ENCODE results near the gene GGCX.
A peak's percentile ranks its signal among the peaks of the same experiment; 100 is the strongest.

Gene GGCX

DNA sequence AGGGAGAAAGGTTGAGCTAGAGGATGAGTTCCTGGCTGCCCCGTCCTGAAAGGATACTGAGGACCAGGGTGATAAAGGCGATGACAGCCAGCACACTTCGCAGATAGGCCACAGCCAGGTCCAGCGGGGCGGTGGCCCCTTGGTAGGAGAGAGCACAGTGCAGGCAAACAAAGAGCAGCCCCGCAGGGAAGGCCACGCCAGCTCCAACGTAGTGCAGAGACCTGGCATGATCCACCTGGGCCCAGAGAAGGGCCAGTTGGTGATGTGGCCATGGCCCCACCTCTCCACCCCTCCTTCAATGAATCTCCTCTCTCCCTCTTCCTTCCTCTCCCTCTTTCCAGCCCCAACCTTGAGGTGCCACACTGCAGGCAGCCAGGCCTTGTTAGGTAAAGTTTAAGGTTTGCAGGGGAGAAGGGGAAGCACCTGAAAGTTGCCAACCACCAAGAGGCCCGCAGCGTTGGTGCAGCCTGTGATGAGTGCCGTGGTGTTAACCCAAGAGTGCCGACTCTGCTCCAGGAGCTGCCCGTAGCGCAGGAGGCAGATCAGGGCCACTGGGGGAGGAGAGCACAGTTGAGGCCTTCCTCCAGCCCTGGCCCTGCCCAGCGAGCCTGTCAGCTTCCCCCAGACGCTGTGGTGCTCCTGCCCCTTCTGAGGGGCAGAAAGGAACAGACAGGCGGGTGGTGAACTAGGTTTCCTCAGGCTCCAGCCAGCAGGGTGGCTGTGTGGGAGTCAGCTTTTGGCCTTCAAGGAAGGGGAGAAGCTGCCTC is 38.4 kb upstream of the GGCX start:
- no peak overlapping the region for H3K4me3 ChIP-seq (ENCODE audit: low read depth in 1 of 2, low read length in 2 of 2)
- H3K9ac ChIP-seq (ENCODE audit: low read depth, low read length) = no peak overlapping the region
- H3K27ac ChIP-seq (ENCODE audit: low read length) = no peak overlapping the region
- no peak overlapping the region for H3K4me2 ChIP-seq (ENCODE audit: insufficient read depth, low read length)
- H3K4me1 ChIP-seq (ENCODE audit: insufficient read depth, low read length) = peaks cover 37% of the 10 kb centered on the region
- peaks cover 20% of the 10 kb centered on the region for H4K20me1 ChIP-seq (ENCODE audit: insufficient read depth, low read length)
- no peak for TF ChIP-seq EZH2 (IDR thresholded peaks at IDR 0.05; ENCODE audit: borderline replicate concordance, low read depth, low read length, severe bottlenecking)
- TF ChIP-seq, protein P1, sequence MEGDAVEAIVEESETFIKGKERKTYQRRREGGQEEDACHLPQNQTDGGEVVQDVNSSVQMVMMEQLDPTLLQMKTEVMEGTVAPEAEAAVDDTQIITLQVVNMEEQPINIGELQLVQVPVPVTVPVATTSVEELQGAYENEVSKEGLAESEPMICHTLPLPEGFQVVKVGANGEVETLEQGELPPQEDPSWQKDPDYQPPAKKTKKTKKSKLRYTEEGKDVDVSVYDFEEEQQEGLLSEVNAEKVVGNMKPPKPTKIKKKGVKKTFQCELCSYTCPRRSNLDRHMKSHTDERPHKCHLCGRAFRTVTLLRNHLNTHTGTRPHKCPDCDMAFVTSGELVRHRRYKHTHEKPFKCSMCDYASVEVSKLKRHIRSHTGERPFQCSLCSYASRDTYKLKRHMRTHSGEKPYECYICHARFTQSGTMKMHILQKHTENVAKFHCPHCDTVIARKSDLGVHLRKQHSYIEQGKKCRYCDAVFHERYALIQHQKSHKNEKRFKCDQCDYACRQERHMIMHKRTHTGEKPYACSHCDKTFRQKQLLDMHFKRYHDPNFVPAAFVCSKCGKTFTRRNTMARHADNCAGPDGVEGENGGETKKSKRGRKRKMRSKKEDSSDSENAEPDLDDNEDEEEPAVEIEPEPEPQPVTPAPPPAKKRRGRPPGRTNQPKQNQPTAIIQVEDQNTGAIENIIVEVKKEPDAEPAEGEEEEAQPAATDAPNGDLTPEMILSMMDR (IDR thresholded peaks at IDR 0.05; ENCODE audit: borderline replicate concordance, extremely low read depth, low read length, poor library complexity, severe bottlenecking) = no peak
- no peak overlapping the region for H2AFZ ChIP-seq (ENCODE audit: low read depth, low read length)
- peaks cover 21% of the 10 kb centered on the region for H3K36me3 ChIP-seq (ENCODE audit: insufficient read depth, low read length)
- peaks cover 28% of the 10 kb centered on the region for H3K79me2 ChIP-seq (ENCODE audit: insufficient read depth, low read length)
- DNase-seq (no peak), ATAC-seq (ENCODE audit: insufficient read depth, low read depth) (no peak)
- H3K27me3 ChIP-seq (ENCODE audit: insufficient read depth, low read length, poor library complexity) = peaks cover 10% of the 10 kb centered on the region
- H3K9me3 ChIP-seq (ENCODE audit: insufficient read depth, low read length, severe bottlenecking) = no peaks in the 10 kb centered on the region

- DNase-seq = no peak
- no peak for ATAC-seq (ENCODE audit: insufficient read depth, low read depth)
- H2AFZ ChIP-seq (ENCODE audit: low read depth, low read length) = no peak overlapping the region
- peaks cover 21% of the 10 kb centered on the region for H3K36me3 ChIP-seq (ENCODE audit: insufficient read depth, low read length)
- peaks cover 18% of the 10 kb centered on the region for H4K20me1 ChIP-seq (ENCODE audit: insufficient read depth, low read length)
- peaks cover 33% of the 10 kb centered on the region for H3K79me2 ChIP-seq (ENCODE audit: insufficient read depth, low read length)
- H3K27me3 ChIP-seq (ENCODE audit: insufficient read depth, low read length, poor library complexity) = peaks cover 10% of the 10 kb centered on the region
- no peak overlapping the region for H3K27ac ChIP-seq (ENCODE audit: low read length)
- H3K9me3 ChIP-seq (ENCODE audit: insufficient read depth, low read length, severe bottlenecking) = no peaks in the 10 kb centered on the region
- no peak overlapping the region for H3K4me3 ChIP-seq (ENCODE audit: low read depth in 1 of 2, low read length in 2 of 2)
- H3K4me2 ChIP-seq (ENCODE audit: insufficient read depth, low read length) = no peak overlapping the region
- H3K4me1 ChIP-seq (ENCODE audit: insufficient read depth, low read length) = peaks cover 45% of the 10 kb centered on the region
- TF ChIP-seq, protein P1 (IDR thresholded peaks at IDR 0.05; ENCODE audit: borderline replicate concordance, extremely low read depth, low read length, poor library complexity, severe bottlenecking) = no peak
- TF ChIP-seq EZH2 (IDR thresholded peaks at IDR 0.05; ENCODE audit: borderline replicate concordance, low read depth, low read length, severe bottlenecking) = no peak
- H3K9ac ChIP-seq (ENCODE audit: low read depth, low read length) = no peak overlapping the region
Observed at GRCh38 chr2:85598594-85599340, 37.5 kb upstream of the GGCX start.

DNA sequence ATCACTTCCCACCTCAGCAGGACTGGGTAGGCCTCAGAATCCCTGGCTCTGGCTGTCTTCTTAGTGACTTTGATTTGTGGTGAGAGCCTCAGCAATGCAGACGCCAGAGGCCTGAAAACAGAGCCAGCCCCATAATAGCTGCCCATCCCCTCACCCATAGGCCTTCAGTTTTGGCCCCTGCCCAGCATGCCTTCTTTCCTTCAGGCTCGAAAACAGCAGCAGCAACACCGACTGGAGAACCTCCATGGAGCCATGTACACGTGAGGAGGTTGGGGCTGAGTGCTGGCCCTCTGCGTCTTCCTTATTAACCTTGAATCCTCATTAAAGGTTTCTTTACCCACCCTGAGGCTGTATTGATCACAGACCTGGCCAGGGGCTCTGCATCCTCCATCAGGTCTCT is 35.9 kb upstream of the GGCX start:
- peaks cover 18% of the 10 kb centered on the region for H4K20me1 ChIP-seq (ENCODE audit: insufficient read depth, low read length)
- no peaks in the 10 kb centered on the region for H3K9me3 ChIP-seq (ENCODE audit: insufficient read depth, low read length, severe bottlenecking)
- ATAC-seq (ENCODE audit: insufficient read depth, low read depth) = no peak
- H3K27ac ChIP-seq (ENCODE audit: low read length) = no peak overlapping the region
- peaks cover 33% of the 10 kb centered on the region for H3K79me2 ChIP-seq (ENCODE audit: insufficient read depth, low read length)
- peak overlapping the region; percentile 81 for H3K4me2 ChIP-seq (ENCODE audit: insufficient read depth, low read length)
- no peaks in the 10 kb centered on the region for H3K27me3 ChIP-seq (ENCODE audit: insufficient read depth, low read length, poor library complexity)
- DNase-seq = no peak
- H3K36me3 ChIP-seq (ENCODE audit: insufficient read depth, low read length) = peaks cover 21% of the 10 kb centered on the region
- H3K4me3 ChIP-seq (ENCODE audit: low read depth in 1 of 2, low read length in 2 of 2) = no peak overlapping the region
- no peak overlapping the region for H3K9ac ChIP-seq (ENCODE audit: low read depth, low read length)
- H3K4me1 ChIP-seq (ENCODE audit: insufficient read depth, low read length) = peaks cover 34% of the 10 kb centered on the region
- TF ChIP-seq, protein P1 (IDR thresholded peaks at IDR 0.05; ENCODE audit: borderline replicate concordance, extremely low read depth, low read length, poor library complexity, severe bottlenecking) = no peak
- TF ChIP-seq EZH2 (IDR thresholded peaks at IDR 0.05; ENCODE audit: borderline replicate concordance, low read depth, low read length, severe bottlenecking) = no peak
- H2AFZ ChIP-seq (ENCODE audit: low read depth, low read length) = no peak overlapping the region
